Large intestine (tissue), 12 donors: ENCODE measurements around the gene DNAJC8. TPM values are rescaled to one million over a fixed set of nuclear protein-coding genes. Genes with fewer than 3 reads are reported as not detected.

Source experiments
- DNase-seq, 2 donors: peaks; one replicate each; pipeline versions ENCODE4 v3.0.0 to v3.0.0-alpha.2; 2013
- H3K27ac ChIP-seq: one replicate; pipeline ENCODE4 v1.5.1; 2013; ENCODE audit warnings: low read length
- H3K27me3 ChIP-seq: 2 replicates; pipeline ENCODE4 v1.6.1; 2013; ENCODE audit warnings: low read length; ENCODE audit not compliant: control insufficient read depth, insufficient read depth
- H3K36me3 ChIP-seq: 2 replicates; pipeline ENCODE4 v1.6.1; 2013; ENCODE audit warnings: low read length; ENCODE audit not compliant: control insufficient read depth, insufficient read depth
- H3K4me1 ChIP-seq: one replicate; pipeline ENCODE4 v1.6.1; 2013; ENCODE audit warnings: low read length; ENCODE audit not compliant: control insufficient read depth, insufficient read depth
- H3K4me3 ChIP-seq: one replicate; pipeline ENCODE4 v1.5.1; 2013; ENCODE audit warnings: low read length
- H3K9me3 ChIP-seq: one replicate; pipeline ENCODE4 v1.6.1; 2013; ENCODE audit warnings: mild to moderate bottlenecking, low read depth, low read length, moderate library complexity; ENCODE audit not compliant: control insufficient read depth
- WGBS: methylation state at CpG from one replicate; pipeline ENCODE4 v1.1.5; 2013; ENCODE audit warnings: low lambda C conversion rate; ENCODE audit not compliant: insufficient coverage; 5-methylcytosine and 5-hydroxymethylcytosine counted together
- long read RNA-seq, 11 donors: transcript quantifications; one replicate each; lab custom pipeline, GENCODE V29; 2026
- polyA plus RNA-seq: library from polyadenylated mRNA; unstranded; fragments of 120-200 nt; gene quantifications from one replicate; pipeline ENCODE4 v1.2.1, GENCODE V29; 2013

The DNAJC8 gene, protein sequence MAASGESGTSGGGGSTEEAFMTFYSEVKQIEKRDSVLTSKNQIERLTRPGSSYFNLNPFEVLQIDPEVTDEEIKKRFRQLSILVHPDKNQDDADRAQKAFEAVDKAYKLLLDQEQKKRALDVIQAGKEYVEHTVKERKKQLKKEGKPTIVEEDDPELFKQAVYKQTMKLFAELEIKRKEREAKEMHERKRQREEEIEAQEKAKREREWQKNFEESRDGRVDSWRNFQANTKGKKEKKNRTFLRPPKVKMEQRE
- polyA plus RNA-seq: 104 TPM
- long read RNA-seq, donor 1, transcript DNAJC8-201 (9 exons, 1,759 nt): major isoform, 21 of 452 reads
- long read RNA-seq, donor 1, partial matches to known transcripts: 80 of 452 reads
- long read RNA-seq, donor 1, other reads (novel, unspliced or antisense): 348 of 452 reads
- long read RNA-seq, donor 2, transcript DNAJC8-201 (9 exons, 1,759 nt): major isoform, 60 of 1,389 reads
- long read RNA-seq, donor 2, partial matches to known transcripts: 281 of 1,389 reads
- long read RNA-seq, donor 2, other reads (novel, unspliced or antisense): 1,042 of 1,389 reads
- long read RNA-seq, donor 3: 0 reads
- long read RNA-seq, donor 4, transcript DNAJC8-201 (9 exons, 1,759 nt): major isoform, 6 of 152 reads
- long read RNA-seq, donor 4, partial matches to known transcripts: 27 of 152 reads
- long read RNA-seq, donor 4, other reads (novel, unspliced or antisense): 119 of 152 reads
- long read RNA-seq, donor 5, transcript DNAJC8-201 (9 exons, 1,759 nt): major isoform, 33 of 450 reads
- long read RNA-seq, donor 5, partial matches to known transcripts: 410 of 450 reads
- long read RNA-seq, donor 5, other reads (novel, unspliced or antisense): 5 of 450 reads
- long read RNA-seq, donor 6, transcript DNAJC8-201 (9 exons, 1,759 nt): major isoform, 48 of 1,104 reads
- long read RNA-seq, donor 6, partial matches to known transcripts: 1,001 of 1,104 reads
- long read RNA-seq, donor 6, other reads (novel, unspliced or antisense): 48 of 1,104 reads
- long read RNA-seq, donor 7, transcript DNAJC8-201 (9 exons, 1,759 nt): major isoform, 22 of 33 reads
- long read RNA-seq, donor 7, partial matches to known transcripts: 10 of 33 reads
- long read RNA-seq, donor 7, other reads (novel, unspliced or antisense): 0 of 33 reads
- long read RNA-seq, donor 8, transcript DNAJC8-201 (9 exons, 1,759 nt): major isoform, 49 of 1,554 reads
- long read RNA-seq, donor 8, transcript DNAJC8-203 (4 exons, 721 nt): minor isoform, 5 of 1,554 reads
- long read RNA-seq, donor 8, partial matches to known transcripts: 374 of 1,554 reads
- long read RNA-seq, donor 8, other reads (novel, unspliced or antisense): 1,124 of 1,554 reads
- long read RNA-seq, donor 9, transcript DNAJC8-201 (9 exons, 1,759 nt): major isoform, 48 of 947 reads
- long read RNA-seq, donor 9, partial matches to known transcripts: 252 of 947 reads
- long read RNA-seq, donor 9, other reads (novel, unspliced or antisense): 642 of 947 reads
- long read RNA-seq, donor 10, transcript DNAJC8-201 (9 exons, 1,759 nt): major isoform, 43 of 1,354 reads
- long read RNA-seq, donor 10, partial matches to known transcripts: 309 of 1,354 reads
- long read RNA-seq, donor 10, other reads (novel, unspliced or antisense): 999 of 1,354 reads
- long read RNA-seq, donor 11, transcript DNAJC8-201 (9 exons, 1,759 nt): major isoform, 37 of 66 reads
- long read RNA-seq, donor 11, partial matches to known transcripts: 28 of 66 reads
- long read RNA-seq, donor 11, other reads (novel, unspliced or antisense): 0 of 66 reads

- peaks cover 9% of the 10 kb centered on the region for H3K36me3 ChIP-seq
- H3K4me3 ChIP-seq: peak within 1 kb of the TSS; percentile 98
- DNase-seq: peak; percentile 93 to 94
- no peaks in the 10 kb centered on the region for H3K9me3 ChIP-seq
- peaks cover 10% of the 10 kb centered on the region for H3K4me1 ChIP-seq
- H3K27ac ChIP-seq: peak within 1 kb of the TSS; percentile 60
- no peaks in the 10 kb centered on the region for H3K27me3 ChIP-seq
- WGBS: 0% methylated on average over 1 of the region's 40 CpGs
These were observed at the start of gene DNAJC8 for GRCh38 chr1:28232558-28233263. TSS of gene DNAJC8 (minus strand) at chr1:28233029. CDS start at chr1:28232998, 31 bp downstream.

- DNase-seq: peak in 1 of 2 donors; percentile 28
- no peaks in the 10 kb centered on the region for H3K27me3 ChIP-seq
- peaks cover 56% of the 10 kb centered on the region for H3K36me3 ChIP-seq
- no peaks in the 10 kb centered on the region for H3K9me3 ChIP-seq
- H3K4me3 ChIP-seq: no peak overlapping the region
- WGBS: no CpG with 5 or more reads among the region's 14 CpGs
- H3K27ac ChIP-seq: peak overlapping the region; percentile 65
- peaks cover 20% of the 10 kb centered on the region for H3K4me1 ChIP-seq
These were observed 49.0 kb upstream of the DNAJC8 start for GRCh38 chr1:28281608-28282425.

DNA sequence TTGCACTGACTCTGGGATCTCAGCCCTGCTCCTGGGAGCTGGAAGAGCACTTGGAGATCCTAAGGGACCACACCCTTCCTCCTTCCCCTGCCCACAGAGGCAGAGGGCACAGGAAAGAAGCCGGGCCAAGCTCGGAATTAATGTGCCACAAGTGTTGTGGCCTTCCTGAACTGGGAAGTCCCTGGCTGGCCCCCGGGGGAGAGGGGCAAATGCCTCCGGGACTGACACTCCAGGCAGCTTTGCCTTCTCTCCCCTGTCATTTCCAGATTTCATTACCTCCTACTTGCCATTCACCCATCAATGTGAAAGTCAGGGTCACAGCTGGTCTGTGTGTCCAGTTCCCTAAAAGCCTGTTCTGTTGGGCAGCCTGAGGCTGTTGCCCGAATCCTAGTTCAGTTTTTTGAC lies 48.1 kb upstream of the DNAJC8 start:
- peaks cover 56% of the 10 kb centered on the region for H3K36me3 ChIP-seq
- peak overlapping the region; percentile 65 for H3K27ac ChIP-seq

GRCh38 chr1:28280501-28280900 lies 47.7 kb upstream of the DNAJC8 start:
- H3K27me3 ChIP-seq: no peaks in the 10 kb centered on the region
- H3K4me3 ChIP-seq: no peak overlapping the region
- H3K9me3 ChIP-seq: no peaks in the 10 kb centered on the region
- H3K36me3 ChIP-seq: peaks cover 61% of the 10 kb centered on the region
- H3K4me1 ChIP-seq: peaks cover 20% of the 10 kb centered on the region
- no CpG with 5 or more reads among the region's 8 CpGs for WGBS
- H3K27ac ChIP-seq: no peak overlapping the region
- no peak for DNase-seq

More for the DNA sequence above, 48.1 kb upstream of the DNAJC8 start:
- Histone ChIP-seq H3K9me3 (no peaks in the 10 kb centered on the region), H3K27me3 (no peaks in the 10 kb centered on the region), H3K4me1 (peaks cover 20% of the 10 kb centered on the region), H3K4me3 (no peak overlapping the region)
- no CpG with 5 or more reads among the region's 5 CpGs for WGBS
- no peak for DNase-seq

DNA sequence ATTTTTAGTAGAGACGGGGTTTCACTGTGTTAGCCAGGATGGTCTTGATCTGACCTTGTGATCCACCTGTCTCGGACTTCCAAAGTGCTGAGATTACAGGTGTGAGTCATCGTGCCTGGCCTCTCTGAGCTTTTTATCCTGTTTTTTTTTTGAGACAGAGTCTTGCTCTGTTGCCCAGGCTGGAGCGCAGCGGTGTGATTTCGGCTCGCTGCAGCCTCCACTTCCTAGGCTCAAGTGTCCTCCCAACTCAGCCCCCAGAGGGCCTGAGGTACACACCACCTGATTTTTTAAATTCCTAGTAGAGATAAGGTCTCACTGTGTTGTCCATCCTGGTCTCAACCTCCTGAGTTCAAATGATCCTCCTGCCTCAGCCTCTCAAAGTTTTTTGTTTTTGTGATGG lies 46.9 kb upstream of the DNAJC8 start:
- H3K9me3 ChIP-seq: no peaks in the 10 kb centered on the region
- H3K27ac ChIP-seq: no peak overlapping the region
- H3K4me1 ChIP-seq: peaks cover 20% of the 10 kb centered on the region
- DNase-seq: no peak
- no peak overlapping the region for H3K4me3 ChIP-seq
- H3K36me3 ChIP-seq: peaks cover 65% of the 10 kb centered on the region
- H3K27me3 ChIP-seq: no peaks in the 10 kb centered on the region
- WGBS: 100% methylated on average over 1 of the region's 7 CpGs

GRCh38 chr1:28278763-28279162 lies 45.9 kb upstream of the DNAJC8 start:
- Histone ChIP-seq H3K4me1 (peaks cover 20% of the 10 kb centered on the region), H3K36me3 (peaks cover 75% of the 10 kb centered on the region), H3K27me3 (no peaks in the 10 kb centered on the region), H3K27ac (no peak overlapping the region), H3K4me3 (no peak overlapping the region), H3K9me3 (no peaks in the 10 kb centered on the region)
- WGBS: no CpG with 5 or more reads among the region's 5 CpGs
- no peak for DNase-seq

GRCh38 chr1:28273216-28273860 lies 40.5 kb upstream of the DNAJC8 start:
- H3K4me1 ChIP-seq: no peaks in the 10 kb centered on the region
- H3K27ac ChIP-seq: no peak overlapping the region
- no peaks in the 10 kb centered on the region for H3K9me3 ChIP-seq
- H3K36me3 ChIP-seq: peaks cover 65% of the 10 kb centered on the region
- no CpG with 5 or more reads among the region's 17 CpGs for WGBS
- H3K27me3 ChIP-seq: no peaks in the 10 kb centered on the region
- DNase-seq: no peak
- H3K4me3 ChIP-seq: no peak overlapping the region

DNA sequence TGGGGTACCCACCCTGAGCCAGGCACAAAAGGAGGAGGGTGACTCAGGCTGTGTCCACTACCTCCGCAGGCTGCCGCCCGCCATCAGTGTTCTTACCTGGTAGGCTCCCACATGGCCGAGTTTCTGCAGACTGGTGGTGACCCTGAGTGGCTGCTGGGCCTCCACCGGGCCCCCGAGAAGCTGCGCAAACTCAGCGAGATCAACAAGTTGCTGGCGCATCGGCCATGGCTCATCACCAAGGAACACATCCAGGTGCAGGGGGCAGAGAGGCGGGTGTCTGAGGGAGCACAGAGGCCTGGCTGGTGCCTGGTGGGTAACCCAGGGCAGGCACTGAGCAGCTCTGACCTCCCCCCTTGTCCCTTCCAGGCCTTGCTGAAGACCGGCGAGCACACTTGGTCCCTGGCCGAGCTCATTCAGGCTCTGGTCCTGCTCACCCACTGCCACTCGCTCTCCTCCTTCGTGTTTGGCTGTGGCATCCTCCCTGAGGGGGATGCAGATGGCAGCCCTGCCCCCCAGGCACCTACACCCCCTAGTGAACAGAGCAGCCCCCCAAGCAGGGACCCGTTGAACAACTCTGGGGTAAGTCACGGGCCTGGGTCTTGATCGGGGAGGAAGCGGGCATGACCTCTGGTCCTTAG lies 39.5 kb upstream of the DNAJC8 start:
- Histone ChIP-seq H3K4me3 (no peak overlapping the region), H3K4me1 (peaks cover 3% of the 10 kb centered on the region), H3K27me3 (no peaks in the 10 kb centered on the region), H3K9me3 (no peaks in the 10 kb centered on the region), H3K36me3 (peaks cover 56% of the 10 kb centered on the region), H3K27ac (no peak overlapping the region)
- no peak for DNase-seq
- no CpG with 5 or more reads among the region's 20 CpGs for WGBS
